K562 treated with DMSO at 1 percent for 48 hours (cell line): Measurements from ENCODE around the gene EPYC. TPM values are rescaled to one million over a fixed set of nuclear protein-coding genes. Genes with fewer than 3 reads are reported as not detected.

Experiments
- total RNA-seq: library from RNA; unstranded; fragments of 300-600 nt; gene quantifications from 2 replicates; pipeline ENCODE4 v1.2.3, GENCODE V29; 2022; ENCODE audit warnings: low replicate concordance; ENCODE audit errors: extremely low read depth

Gene EPYC, protein sequence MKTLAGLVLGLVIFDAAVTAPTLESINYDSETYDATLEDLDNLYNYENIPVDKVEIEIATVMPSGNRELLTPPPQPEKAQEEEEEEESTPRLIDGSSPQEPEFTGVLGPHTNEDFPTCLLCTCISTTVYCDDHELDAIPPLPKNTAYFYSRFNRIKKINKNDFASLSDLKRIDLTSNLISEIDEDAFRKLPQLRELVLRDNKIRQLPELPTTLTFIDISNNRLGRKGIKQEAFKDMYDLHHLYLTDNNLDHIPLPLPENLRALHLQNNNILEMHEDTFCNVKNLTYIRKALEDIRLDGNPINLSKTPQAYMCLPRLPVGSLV
- total RNA-seq: not detected in 2 replicates

DNA sequence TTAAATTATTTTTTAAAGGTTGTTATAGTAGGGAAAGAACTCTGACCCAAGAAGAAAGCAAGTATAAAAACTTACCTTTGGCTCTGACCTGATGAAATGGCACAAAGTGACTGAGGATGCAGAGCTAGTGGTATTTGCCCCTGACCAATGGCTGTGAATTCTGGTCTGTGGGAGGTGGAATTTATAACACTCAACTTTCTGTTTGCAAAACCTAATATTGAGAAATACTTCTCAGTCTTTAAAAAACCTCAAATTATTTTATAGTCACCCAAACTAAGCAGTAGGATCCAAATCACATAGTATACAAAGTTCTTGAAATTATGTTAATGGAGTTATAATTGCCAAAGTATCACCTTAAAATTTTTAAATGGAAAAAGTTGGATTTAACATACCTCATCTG is at the start of gene EPYC:
TSS of gene EPYC (minus strand) at position 101 of the 400 bp plus-strand sequence. CDS start 2,407 bp downstream, outside the sequence.

DNA sequence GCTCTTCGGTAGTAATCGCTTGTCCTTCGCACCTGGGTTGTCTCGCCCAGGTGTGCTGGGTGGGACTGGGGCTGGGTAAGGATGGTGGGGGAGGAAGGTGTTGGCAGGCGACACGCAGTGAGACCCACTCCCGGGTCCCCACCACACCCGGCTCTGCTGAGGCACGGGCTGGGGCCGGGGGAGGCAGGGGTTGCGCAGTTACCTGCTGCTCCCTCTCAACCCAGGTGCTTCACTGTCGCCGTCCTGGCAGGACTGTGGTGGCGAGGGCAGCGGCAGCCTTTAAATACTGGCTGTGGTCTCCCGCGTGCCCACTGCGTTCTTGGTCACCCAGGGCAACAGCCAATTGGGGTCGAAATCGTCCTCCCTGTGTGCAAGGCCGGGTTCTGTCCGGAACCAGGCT is 49.9 kb downstream of the EPYC start, which contains the start of gene CCER1:
TSS of gene CCER1 (minus strand) at position 256 of the 400 bp plus-strand sequence. CDS start 434 bp downstream, outside the sequence.

Other genes starting within 250 kb of the EPYC start
- gene CCER1, start 49.8 kb downstream of the EPYC start, total RNA-seq: not detected in 2 replicates
- gene KERA, start 53.1 kb upstream of the EPYC start, total RNA-seq: not detected in 2 replicates
- gene LUM, start 106.5 kb upstream of the EPYC start, total RNA-seq: not detected in 2 replicates
- not detected in 2 replicates for gene DCN, start 177.8 kb upstream of the EPYC start, total RNA-seq